Measurements from ENCODE around the gene LRP1B. TPM values are rescaled to one million over a fixed set of nuclear protein-coding genes. Genes with fewer than 3 reads are reported as not detected.

Gene LRP1B
- total and polyA plus RNA-seq, 2 donors (not counting 1 experiment from before 2014, with no cell fraction given) = under 0.01 to 0.01 TPM

- Histone ChIP-seq H2AFZ (ENCODE audit: low read length) (no peak overlapping the region), H3K9ac (ENCODE audit: insufficient read depth, low read length) (no peak overlapping the region), H4K20me1 (ENCODE audit: control insufficient read depth, extremely low read depth, insufficient read depth, low read length) (no peaks in the 10 kb centered on the region), H3K79me2 (ENCODE audit: control insufficient read depth, insufficient read depth, low read length) (no peaks in the 10 kb centered on the region), H3K27me3 (ENCODE audit: control insufficient read depth, insufficient read depth, low read length) (no peaks in the 10 kb centered on the region), H3K4me2 (ENCODE audit: extremely low read depth, insufficient read depth, low read length) (no peak overlapping the region), H3K9me3 (ENCODE audit: control insufficient read depth, insufficient read depth, low read depth, low read length) (no peaks in the 10 kb centered on the region), H3K4me1 (ENCODE audit: control insufficient read depth, extremely low read depth, insufficient read depth, low read length) (no peaks in the 10 kb centered on the region), H3K27ac (ENCODE audit: insufficient read depth, low read length) (no peak overlapping the region), H3K36me3 (ENCODE audit: control insufficient read depth, insufficient read depth, low read length) (no peaks in the 10 kb centered on the region), H3K4me3 (replicated peaks in 1 of 4; ENCODE audit: control extremely low read depth in 1 of 4, insufficient read depth in 1 of 4, low read depth in 3 of 4, low read length in 4 of 4) (no peak overlapping the region)
- peak; percentile 6 to 12 for DNase-seq (ENCODE audit: low read depth in 2 of 2)
- no peak for TF ChIP-seq CTCF (conservative IDR thresholded peaks at IDR 0.05 in 1 of 2, IDR thresholded peaks at IDR 0.05 in 1 of 2; ENCODE audit: low read depth in 1 of 2, low read length in 2 of 2)
These were observed 416.3 kb downstream of the LRP1B start for GRCh38 chr2:141714496-141714895.

GRCh38 chr2:141711627-141712026 is 419.2 kb downstream of the LRP1B start:
- Histone ChIP-seq H2AFZ (ENCODE audit: low read length) (no peak overlapping the region), H3K27ac (ENCODE audit: insufficient read depth, low read length) (no peak overlapping the region), H3K9ac (ENCODE audit: insufficient read depth, low read length) (no peak overlapping the region), H3K27me3 (ENCODE audit: control insufficient read depth, insufficient read depth, low read length) (no peaks in the 10 kb centered on the region), H4K20me1 (ENCODE audit: control insufficient read depth, extremely low read depth, insufficient read depth, low read length) (no peaks in the 10 kb centered on the region), H3K4me2 (ENCODE audit: extremely low read depth, insufficient read depth, low read length) (no peak overlapping the region), H3K4me3 (replicated peaks in 1 of 4; ENCODE audit: control extremely low read depth in 1 of 4, insufficient read depth in 1 of 4, low read depth in 3 of 4, low read length in 4 of 4) (no peak overlapping the region), H3K9me3 (ENCODE audit: control insufficient read depth, insufficient read depth, low read depth, low read length) (no peaks in the 10 kb centered on the region), H3K36me3 (ENCODE audit: control insufficient read depth, insufficient read depth, low read length) (no peaks in the 10 kb centered on the region), H3K79me2 (ENCODE audit: control insufficient read depth, insufficient read depth, low read length) (no peaks in the 10 kb centered on the region), H3K4me1 (ENCODE audit: control insufficient read depth, extremely low read depth, insufficient read depth, low read length) (no peaks in the 10 kb centered on the region)
- TF ChIP-seq EZH2 (IDR thresholded peaks at IDR 0.05; ENCODE audit: low read length, missing control alignments) (no peak), CTCF (conservative IDR thresholded peaks at IDR 0.05 in 1 of 2, IDR thresholded peaks at IDR 0.05 in 1 of 2; ENCODE audit: low read depth in 1 of 2, low read length in 2 of 2) (no peak)
- peak in 1 of 2 donors; percentile 64 for DNase-seq (ENCODE audit: low read depth in 2 of 2)

- TF ChIP-seq EZH2 (IDR thresholded peaks at IDR 0.05; ENCODE audit: low read length, missing control alignments) = no peak
- TF ChIP-seq CTCF (conservative IDR thresholded peaks at IDR 0.05 in 1 of 2, IDR thresholded peaks at IDR 0.05 in 1 of 2; ENCODE audit: low read depth in 1 of 2, low read length in 2 of 2) = no peak
- no peak overlapping the region for H2AFZ ChIP-seq (ENCODE audit: low read length)
- no peak overlapping the region for H3K27ac ChIP-seq (ENCODE audit: insufficient read depth, low read length)
These were observed 420.1 kb downstream of the LRP1B start for GRCh38 chr2:141710589-141711239.

More at GRCh38 chr2:141710589-141711239, 420.1 kb downstream of the LRP1B start:
- no peak overlapping the region for H3K4me3 ChIP-seq (replicated peaks in 1 of 4; ENCODE audit: control extremely low read depth in 1 of 4, insufficient read depth in 1 of 4, low read depth in 3 of 4, low read length in 4 of 4)
- no peak overlapping the region for H3K4me2 ChIP-seq (ENCODE audit: extremely low read depth, insufficient read depth, low read length)
- H3K27me3 ChIP-seq (ENCODE audit: control insufficient read depth, insufficient read depth, low read length) = no peaks in the 10 kb centered on the region
- H3K9me3 ChIP-seq (ENCODE audit: control insufficient read depth, insufficient read depth, low read depth, low read length) = no peaks in the 10 kb centered on the region
- no peaks in the 10 kb centered on the region for H3K36me3 ChIP-seq (ENCODE audit: control insufficient read depth, insufficient read depth, low read length)
- H3K4me1 ChIP-seq (ENCODE audit: control insufficient read depth, extremely low read depth, insufficient read depth, low read length) = no peaks in the 10 kb centered on the region
- DNase-seq (ENCODE audit: low read depth in 2 of 2) = no peak
- H4K20me1 ChIP-seq (ENCODE audit: control insufficient read depth, extremely low read depth, insufficient read depth, low read length) = no peaks in the 10 kb centered on the region
- H3K79me2 ChIP-seq (ENCODE audit: control insufficient read depth, insufficient read depth, low read length) = no peaks in the 10 kb centered on the region
- no peak overlapping the region for H3K9ac ChIP-seq (ENCODE audit: insufficient read depth, low read length)

All from fibroblast of lung (primary cell).